ENCODE results near the gene RPS21. TPM values are rescaled to one million over a fixed set of nuclear protein-coding genes. Genes with fewer than 3 reads are reported as not detected.

The RPS21 gene
- total RNA-seq, result 1,647 and 2,319 TPM in 2 replicates

DNA sequence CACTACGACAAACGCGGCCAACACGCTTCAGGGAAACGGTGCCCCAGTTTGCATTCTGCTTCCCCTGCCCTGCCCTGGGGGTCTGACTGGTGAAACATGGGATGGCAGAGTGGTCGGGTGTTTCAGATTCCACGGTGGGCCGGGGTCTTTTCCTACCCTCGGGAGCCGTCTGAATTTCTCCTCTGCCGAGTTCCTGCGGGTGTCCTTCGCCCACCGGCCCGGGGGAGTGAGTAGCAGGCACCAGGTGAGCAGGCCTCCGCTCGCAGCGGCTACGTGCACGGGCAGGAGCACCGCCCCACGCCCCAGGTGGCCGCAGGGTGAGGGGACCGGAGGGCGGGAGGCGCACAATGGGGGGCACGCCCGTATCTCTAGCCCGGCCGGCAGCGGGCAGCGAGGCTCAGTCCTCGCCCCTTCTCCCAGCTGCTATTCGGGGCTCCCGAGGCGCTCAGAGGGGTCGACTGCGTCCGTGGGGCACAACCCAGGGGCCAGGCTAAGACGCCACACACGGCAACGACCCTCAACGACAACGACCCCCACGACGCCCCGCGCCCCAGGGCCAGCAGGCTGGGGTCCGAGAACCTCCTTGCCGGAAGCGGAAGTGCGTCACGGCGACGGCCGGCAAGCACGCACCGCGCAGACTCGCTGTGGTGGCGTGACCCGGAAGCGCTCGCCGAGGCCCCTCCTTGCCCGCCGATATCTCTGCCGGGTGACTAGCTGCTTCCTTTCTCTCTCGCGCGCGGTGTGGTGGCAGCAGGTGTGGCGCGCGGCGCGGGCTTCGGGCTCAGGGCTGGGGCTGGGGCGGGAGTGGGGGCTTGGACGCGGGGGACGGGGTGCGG lies at the start of gene RPS21:
TSS of gene RPS21 (plus strand) at position 721 of the 836 bp plus-strand sequence. CDS start 236 bp downstream, outside the sequence.

DNA sequence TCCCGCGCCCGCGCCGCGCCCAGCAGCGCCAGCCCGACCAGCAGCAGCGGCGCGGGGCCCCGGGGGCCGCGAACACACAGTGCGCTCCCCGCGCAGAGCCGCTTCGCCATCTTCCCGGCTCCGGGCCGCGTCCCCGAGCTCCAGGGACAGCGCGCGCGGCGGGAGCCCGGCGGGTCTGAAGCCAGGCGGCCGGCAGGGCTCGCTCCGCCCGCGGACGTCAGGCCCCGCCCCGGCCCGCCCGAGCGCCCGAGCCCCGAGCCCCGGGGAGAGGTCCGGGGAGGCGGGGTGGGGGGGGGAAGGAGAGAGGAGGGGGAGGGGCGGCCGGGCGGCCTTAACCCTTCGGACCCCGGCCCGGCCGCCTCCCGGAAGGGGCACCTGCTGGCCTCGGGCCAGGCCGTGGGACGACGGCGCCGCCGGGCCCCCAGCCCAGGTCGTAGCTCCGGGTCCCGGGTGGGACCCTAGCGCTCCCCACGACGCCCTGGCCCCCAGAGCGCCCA lies 19.7 kb upstream of the RPS21 start, which contains the start of gene LAMA5:
TSS of gene LAMA5 (minus strand) at position 177 of the 497 bp plus-strand sequence. CDS start at position 110, 67 bp downstream.

GRCh38 chr20:62407221-62407992 lies 20.5 kb downstream of the RPS21 start, which contains the start of gene CABLES2:
TSS of gene CABLES2 (minus strand) at chr20:62407285. CDS start at chr20:62407276, 9 bp downstream.

GRCh38 chr20:62427172-62428001 lies 40.5 kb downstream of the RPS21 start, which contains the start of gene RBBP8NL:
TSS of gene RBBP8NL (minus strand) at chr20:62427539. CDS start at chr20:62419647, 7,892 bp downstream.

Other genes starting within 250 kb of the RPS21 start
- gene PSMA7, start 243.7 kb upstream of the RPS21 start, total RNA-seq, result 254 and 307 TPM in 2 replicates
- gene SS18L1, start 243.3 kb upstream of the RPS21 start, total RNA-seq, result 5.7 and 5.9 TPM in 2 replicates
- gene MTG2, start 204.1 kb upstream of the RPS21 start, total RNA-seq, result 22.8 and 23.6 TPM in 2 replicates
- not detected in 2 replicates for gene HRH3, start 166.8 kb upstream of the RPS21 start, total RNA-seq
- gene OSBPL2, start 148.6 kb upstream of the RPS21 start, total RNA-seq, result 15.0 and 18.2 TPM in 2 replicates
- gene ADRM1, start 84.1 kb upstream of the RPS21 start, total RNA-seq, result 101 and 124 TPM in 2 replicates
- 41.1 and 63.5 TPM in 2 replicates for gene LAMA5, start 19.8 kb upstream of the RPS21 start, total RNA-seq
- 3.0 and 4.6 TPM in 2 replicates for gene CABLES2, start 20.2 kb downstream of the RPS21 start, total RNA-seq
- not detected in 2 replicates for gene RBBP8NL, start 40.4 kb downstream of the RPS21 start, total RNA-seq
- gene GATA5, start 88.9 kb downstream of the RPS21 start, total RNA-seq, result 0.77 and 3.6 TPM in 2 replicates

All from pericardium fibroblast (primary cell).